Esophagus (tissue), 2 donors: ENCODE data around the gene DDX23. TPM values are rescaled to one million over a fixed set of nuclear protein-coding genes. Genes with fewer than 3 reads are reported as not detected.

Experiments used
- H3K27ac ChIP-seq, 2 donors: one replicate each; pipeline ENCODE4 v1.5.1; 2013; ENCODE audit warnings: low read depth in 2 of 2, mild to moderate bottlenecking in 2 of 2, inconsistent platforms in 1 of 2, low read length in 1 of 2, moderate library complexity in 1 of 2
- H3K27me3 ChIP-seq, 2 donors: one replicate each; pipeline ENCODE4 v1.6.1; 2013; ENCODE audit warnings: low read length in 2 of 2, control low read depth in 1 of 2, mild to moderate bottlenecking in 1 of 2; ENCODE audit not compliant: insufficient read depth in 2 of 2, control insufficient read depth in 1 of 2
- H3K36me3 ChIP-seq, 2 donors: one replicate each; pipeline ENCODE4 v1.6.1; 2013; ENCODE audit warnings: low read length in 1 of 2; ENCODE audit not compliant: control insufficient read depth in 2 of 2, insufficient read depth in 2 of 2
- H3K4me1 ChIP-seq, 2 donors: one replicate each; pipeline ENCODE4 v1.6.1; 2013; ENCODE audit warnings: low read length in 1 of 2; ENCODE audit not compliant: control insufficient read depth in 2 of 2, insufficient read depth in 2 of 2
- H3K4me3 ChIP-seq, 2 donors: one replicate each; pipeline ENCODE4 v1.5.1; 2013; ENCODE audit warnings: low read length in 2 of 2, mild to moderate bottlenecking in 2 of 2, low read depth in 1 of 2, moderate library complexity in 1 of 2
- H3K9me3 ChIP-seq, 2 donors: one replicate each; pipeline ENCODE4 v1.6.1; 2013; ENCODE audit warnings: mild to moderate bottlenecking in 2 of 2, low read depth in 1 of 2, low read length in 1 of 2, moderate library complexity in 1 of 2; ENCODE audit not compliant: control insufficient read depth in 2 of 2, insufficient read depth in 1 of 2
- WGBS, 2 donors: extraction: QIAGEN DNeasy Blood & Tissue Kit; methylation state at CpG; one replicate each; pipeline ENCODE4 v1.1.7; 2013; 5-methylcytosine and 5-hydroxymethylcytosine counted together
- polyA plus RNA-seq, 2 donors: library from polyadenylated mRNA; stranded (reverse); fragments of 200-250 nt; gene quantifications; one replicate each; pipeline ENCODE4 v1.2.3, GENCODE V29; 2013
- donor health status: healthy with polysubstance abuse.
- donor health status: Bipolar disorder and iron deficiency.

DDX23 gene
- polyA plus RNA-seq, 2 donors: 26.2 to 37.5 TPM

- Histone ChIP-seq H3K27ac (no peak overlapping the region), H3K27me3 (no peaks in the 10 kb centered on the region), H3K36me3 (peaks cover 22 to 72% of the 10 kb centered on the region in 2 donors), H3K9me3 (no peaks in the 10 kb centered on the region), H3K4me3 (no peak overlapping the region), H3K4me1 (peaks cover 0 to 3% of the 10 kb centered on the region in 2 donors)
- 91 to 94% methylated on average over 17 of the region's 17 CpGs for WGBS, 2 donors
These were observed 24.4 kb downstream of the DDX23 start for GRCh38 chr12:48827513-48828096.

GRCh38 chr12:48827026-48827425 lies 24.9 kb downstream of the DDX23 start:
- no peak overlapping the region for H3K27ac ChIP-seq
- 80 to 84% methylated on average over 8 of the region's 8 CpGs for WGBS, 2 donors
- no peak overlapping the region for H3K4me3 ChIP-seq
- H3K9me3 ChIP-seq: no peaks in the 10 kb centered on the region
- H3K36me3 ChIP-seq: peaks cover 18 to 66% of the 10 kb centered on the region in 2 donors
- peaks cover 0 to 5% of the 10 kb centered on the region in 2 donors for H3K4me1 ChIP-seq
- H3K27me3 ChIP-seq: no peaks in the 10 kb centered on the region

- 70 to 78% methylated on average over 15 of the region's 15 CpGs for WGBS, 2 donors
- no peak overlapping the region for H3K4me3 ChIP-seq
- H3K36me3 ChIP-seq: peaks cover 11 to 60% of the 10 kb centered on the region in 2 donors
- H3K9me3 ChIP-seq: no peaks in the 10 kb centered on the region
- no peak overlapping the region for H3K27ac ChIP-seq
- H3K27me3 ChIP-seq: no peaks in the 10 kb centered on the region
- H3K4me1 ChIP-seq: peaks cover 0 to 5% of the 10 kb centered on the region in 2 donors
These were observed 25.6 kb downstream of the DDX23 start for GRCh38 chr12:48826209-48826855.

- Histone ChIP-seq H3K4me3 (no peak overlapping the region), H3K27me3 (no peaks in the 10 kb centered on the region), H3K9me3 (no peaks in the 10 kb centered on the region), H3K36me3 (peaks cover 9 to 45% of the 10 kb centered on the region in 2 donors), H3K27ac (no peak overlapping the region), H3K4me1 (peaks cover 0 to 5% of the 10 kb centered on the region in 2 donors)
- 93% methylated on average over 4 of the region's 4 CpGs for WGBS, 2 donors
These were observed 27.1 kb downstream of the DDX23 start for GRCh38 chr12:48824905-48825304.

GRCh38 chr12:48824112-48824511 lies 27.9 kb downstream of the DDX23 start:
- H3K4me3 ChIP-seq: no peak overlapping the region
- peaks cover under 1 to 5% of the 10 kb centered on the region in 2 donors for H3K4me1 ChIP-seq
- no peaks in the 10 kb centered on the region for H3K9me3 ChIP-seq
- H3K27me3 ChIP-seq: no peaks in the 10 kb centered on the region
- WGBS, 2 donors: 77 to 80% methylated on average over 12 of the region's 12 CpGs
- H3K36me3 ChIP-seq: peaks cover 6 to 38% of the 10 kb centered on the region in 2 donors
- H3K27ac ChIP-seq: no peak overlapping the region

- H3K27me3 ChIP-seq: no peaks in the 10 kb centered on the region
- H3K36me3 ChIP-seq: peaks cover 6 to 31% of the 10 kb centered on the region in 2 donors
- no peaks in the 10 kb centered on the region for H3K9me3 ChIP-seq
- 91 to 92% methylated on average over 11 of the region's 11 CpGs for WGBS, 2 donors
- H3K4me3 ChIP-seq: no peak overlapping the region
- H3K27ac ChIP-seq: no peak overlapping the region
- H3K4me1 ChIP-seq: peaks cover 3 to 5% of the 10 kb centered on the region in 2 donors
These were observed 28.7 kb downstream of the DDX23 start for GRCh38 chr12:48823281-48823680.

- Histone ChIP-seq H3K36me3 (peaks cover 6 to 27% of the 10 kb centered on the region in 2 donors), H3K9me3 (no peaks in the 10 kb centered on the region), H3K4me1 (peaks cover 3 to 9% of the 10 kb centered on the region in 2 donors), H3K27me3 (no peaks in the 10 kb centered on the region), H3K27ac (no peak overlapping the region), H3K4me3 (no peak overlapping the region)
- WGBS, 2 donors: 63 to 71% methylated on average over 2 of the region's 2 CpGs
These were observed 29.3 kb downstream of the DDX23 start for GRCh38 chr12:48822711-48823110.

GRCh38 chr12:48822139-48822538 lies 29.8 kb downstream of the DDX23 start:
- H3K9me3 ChIP-seq: no peaks in the 10 kb centered on the region
- H3K27me3 ChIP-seq: no peaks in the 10 kb centered on the region
- peaks cover 3 to 10% of the 10 kb centered on the region in 2 donors for H3K4me1 ChIP-seq
- H3K4me3 ChIP-seq: no peak overlapping the region
- H3K36me3 ChIP-seq: peaks cover 6 to 23% of the 10 kb centered on the region in 2 donors
- 80 to 86% methylated on average over 5 of the region's 5 CpGs for WGBS, 2 donors
- H3K27ac ChIP-seq: no peak overlapping the region

- H3K9me3 ChIP-seq: no peaks in the 10 kb centered on the region
- no peak overlapping the region for H3K4me3 ChIP-seq
- H3K4me1 ChIP-seq: peaks cover 3 to 17% of the 10 kb centered on the region in 2 donors
- WGBS, 2 donors: 76 to 78% methylated on average over 5 of the region's 5 CpGs
- H3K27me3 ChIP-seq: no peaks in the 10 kb centered on the region
- peaks cover 2 to 13% of the 10 kb centered on the region in 2 donors for H3K36me3 ChIP-seq
- H3K27ac ChIP-seq: no peak overlapping the region
These were observed 31.8 kb downstream of the DDX23 start for GRCh38 chr12:48819986-48820725.
